Spleen (tissue), 7 donors: Measurements from ENCODE around the gene CLEC3A.

Experiments used
- POLR2A ChIP-seq, 3 donors: fragments of 450-650 bp; IDR thresholded peaks; one replicate each; pipeline ENCODE4 v1.5.1; 2017; ENCODE audit warnings: antibody characterized with exemption in 3 of 3, mild to moderate bottlenecking in 1 of 3
- POLR2AphosphoS5 ChIP-seq, 3 donors: sonication (generic); formaldehyde crosslinking; IDR thresholded peaks; one replicate each; pipeline ENCODE4 v1.5.1; 2017; ENCODE audit warnings: antibody characterized with exemption in 3 of 3
- TF ChIP-seq, protein P1 (sequence below), 11 experiments: fragments of 200-600 bp in 7 of 11; fragments of 450-650 bp in 4 of 11; sonication (generic) in 4 of 11; IDR thresholded peaks in 8 of 11; conservative IDR thresholded peaks in 3 of 11; 1 replicate in 7 of 11; 2 replicates in 4 of 11; pipeline versions ENCODE4 v1.4.0 to v1.8.0; 2016 to 2021; ENCODE audit warnings: antibody characterized with exemption in 11 of 11, inconsistent platforms in 4 of 11, mild to moderate bottlenecking in 1 of 11
- donor health status: DM: no; HTN: no; CAD: no; lungs with moderate emphysema.
- donor health status: DM: no; HTN: no; CAD: no.
- donor health status: DM: no; HTN: no; CAD: no.

DNA sequence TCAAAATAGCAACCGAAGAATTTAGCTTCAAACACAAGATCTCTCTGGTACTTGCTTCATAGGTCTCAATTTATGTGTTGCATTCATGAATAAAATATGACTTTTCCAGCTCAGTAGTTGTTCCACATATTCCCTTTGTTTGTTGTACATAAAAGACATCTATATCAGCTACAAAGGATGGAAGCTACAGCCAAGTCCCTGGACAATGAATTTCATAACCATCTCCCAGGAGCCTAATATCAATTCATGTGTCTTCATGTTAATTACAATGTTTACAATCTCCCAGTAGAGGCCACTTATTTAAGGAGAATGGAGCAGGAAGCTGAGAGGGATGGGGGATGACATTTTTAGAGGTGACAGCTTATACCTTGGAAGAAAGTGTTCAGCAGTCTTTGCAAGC, 3.3 kb downstream of the CLEC3A start:
- no peak for TF ChIP-seq POLR2A (IDR thresholded peaks at IDR 0.05)
- TF ChIP-seq, protein P1, sequence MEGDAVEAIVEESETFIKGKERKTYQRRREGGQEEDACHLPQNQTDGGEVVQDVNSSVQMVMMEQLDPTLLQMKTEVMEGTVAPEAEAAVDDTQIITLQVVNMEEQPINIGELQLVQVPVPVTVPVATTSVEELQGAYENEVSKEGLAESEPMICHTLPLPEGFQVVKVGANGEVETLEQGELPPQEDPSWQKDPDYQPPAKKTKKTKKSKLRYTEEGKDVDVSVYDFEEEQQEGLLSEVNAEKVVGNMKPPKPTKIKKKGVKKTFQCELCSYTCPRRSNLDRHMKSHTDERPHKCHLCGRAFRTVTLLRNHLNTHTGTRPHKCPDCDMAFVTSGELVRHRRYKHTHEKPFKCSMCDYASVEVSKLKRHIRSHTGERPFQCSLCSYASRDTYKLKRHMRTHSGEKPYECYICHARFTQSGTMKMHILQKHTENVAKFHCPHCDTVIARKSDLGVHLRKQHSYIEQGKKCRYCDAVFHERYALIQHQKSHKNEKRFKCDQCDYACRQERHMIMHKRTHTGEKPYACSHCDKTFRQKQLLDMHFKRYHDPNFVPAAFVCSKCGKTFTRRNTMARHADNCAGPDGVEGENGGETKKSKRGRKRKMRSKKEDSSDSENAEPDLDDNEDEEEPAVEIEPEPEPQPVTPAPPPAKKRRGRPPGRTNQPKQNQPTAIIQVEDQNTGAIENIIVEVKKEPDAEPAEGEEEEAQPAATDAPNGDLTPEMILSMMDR (IDR thresholded peaks at IDR 0.05 in 8 of 11, conservative IDR thresholded peaks at IDR 0.05 in 3 of 11) = no peak
- no peak for TF ChIP-seq POLR2AphosphoS5 (IDR thresholded peaks at IDR 0.05)
